H1 (cell line): Measurements from ENCODE around the gene UFSP2. TPM values are rescaled to one million over a fixed set of nuclear protein-coding genes. Genes with fewer than 3 reads are reported as not detected.

Experiments
- CTCF ChIA-PET: fragments of 300-600 bp; sonication (Branson Sonifier 250); formaldehyde crosslinking; loops from one replicate; lab custom pipeline; 2021; ENCODE audit not compliant: partially characterized antibody; lab: Charles Lee
- POLR2A ChIA-PET: fragments of 300-600 bp; sonication (Branson Sonifier 250); formaldehyde crosslinking; loops from one replicate; lab custom pipeline; 2021; ENCODE audit warnings: inconsistent platforms; ENCODE audit not compliant: partially characterized antibody; lab: Charles Lee
- DNase-seq, 2 experiments: peaks; one replicate each; pipeline versions ENCODE4 v3.0.0 to v3.0.0-alpha.2; 2010 to 2022; ENCODE audit warnings: low spot score in 2 of 2, low read depth in 1 of 2, mixed read lengths in 1 of 2
- FAIRE-seq: peaks from 2 replicates; lab custom pipeline; 2011; peaks lifted over from hg19 to GRCh38; lab: Jason Lieb, UNC
- H2AFZ ChIP-seq: 2 replicates; pipeline ENCODE4 v1.8.1; 2012; ENCODE audit warnings: low read length, inconsistent platforms
- H2AK5ac ChIP-seq: 2 replicates; pipeline ENCODE4 v1.6.1; 2013; ENCODE audit warnings: low read depth, low read length
- H2BK120ac ChIP-seq: replicated peaks from 2 replicates; pipeline ENCODE3; 2013; ENCODE audit warnings: low read depth, low read length, inconsistent platforms
- H2BK12ac ChIP-seq: 2 replicates; pipeline ENCODE4 v1.6.1; 2013; ENCODE audit warnings: low read depth, low read length
- H2BK15ac ChIP-seq: 2 replicates; pipeline ENCODE4 v1.6.1; 2013; ENCODE audit warnings: low read length
- H2BK20ac ChIP-seq: 2 replicates; pipeline ENCODE4 v1.6.1; 2013; ENCODE audit warnings: low read length
- H2BK5ac ChIP-seq: 2 replicates; pipeline ENCODE4 v1.6.1; 2013; ENCODE audit warnings: low read depth, low read length
- H3K14ac ChIP-seq: 2 replicates; pipeline ENCODE4 v1.6.1; 2013; ENCODE audit warnings: inconsistent platforms; ENCODE audit not compliant: insufficient read length
- H3K18ac ChIP-seq: 2 replicates; pipeline ENCODE4 v1.6.1; 2013; ENCODE audit warnings: low read length; ENCODE audit errors: extremely low read depth
- H3K23ac ChIP-seq: 2 replicates; pipeline ENCODE4 v1.6.1; 2013; ENCODE audit warnings: inconsistent platforms; ENCODE audit not compliant: insufficient read length
- H3K23me2 ChIP-seq: 2 replicates; pipeline ENCODE4 v1.6.1; 2013; ENCODE audit warnings: low read depth, low read length
- H3K27ac ChIP-seq: 2 replicates; pipeline ENCODE4 v1.6.1; 2011; ENCODE audit warnings: low read depth, low read length, inconsistent platforms
- H3K27me3 ChIP-seq, 4 experiments: replicated peaks in 1 of 4; 1 replicate in 1 of 4; 2 replicates in 3 of 4; pipeline versions ENCODE4 v1.6.1 to v1.8.1; 2011 to 2013; ENCODE audit warnings: low read length in 3 of 4, mild to moderate bottlenecking in 3 of 4, inconsistent platforms in 2 of 4, mixed read lengths in 2 of 4, moderate library complexity in 1 of 4; ENCODE audit not compliant: control insufficient read depth in 3 of 4, insufficient read depth in 3 of 4; ENCODE audit errors: extremely low read depth in 1 of 4
- H3K36me3 ChIP-seq, 4 experiments: 2 replicates each; pipeline versions ENCODE4 v1.6.1 to v1.8.1; 2011 to 2013; ENCODE audit warnings: mild to moderate bottlenecking in 4 of 4, low read length in 3 of 4, moderate library complexity in 2 of 4, control low read depth in 1 of 4, inconsistent platforms in 1 of 4; ENCODE audit not compliant: insufficient read depth in 4 of 4, control insufficient read depth in 2 of 4
- H3K4ac ChIP-seq: replicated peaks from 2 replicates; pipeline ENCODE3; 2013; ENCODE audit warnings: low read length, low read depth, mixed read lengths, inconsistent platforms; ENCODE audit not compliant: insufficient read length
- H3K4me1 ChIP-seq, 4 experiments: replicated peaks in 1 of 4; 1 replicate in 1 of 4; 2 replicates in 3 of 4; pipeline versions ENCODE4 v1.6.1 to v1.8.1; 2011 to 2013; ENCODE audit warnings: low read length in 3 of 4, inconsistent platforms in 2 of 4, mixed read lengths in 1 of 4; ENCODE audit not compliant: insufficient read depth in 4 of 4, control insufficient read depth in 3 of 4
- H3K4me2 ChIP-seq, 2 experiments: 2 replicates each; pipeline versions ENCODE4 v1.6.1 to v1.8.1; 2011 to 2013; ENCODE audit warnings: low read depth in 2 of 2, low read length in 2 of 2, control low read depth in 1 of 2, inconsistent platforms in 1 of 2, mild to moderate bottlenecking in 1 of 2; ENCODE audit not compliant: insufficient read depth in 1 of 2
- H3K4me3 ChIP-seq, 4 experiments: fragments of 200-600, 300-600 bp in 1 of 4; sonication (generic), shearing (Covaris generic), sonication (Bioruptor Twin) in 1 of 4; 2 replicates each; pipeline versions ENCODE4 v1.5.1 to v1.8.1; 2011 to 2016; ENCODE audit warnings: low read length in 4 of 4, low read depth in 3 of 4, control low read depth in 2 of 4, inconsistent platforms in 2 of 4, mild to moderate bottlenecking in 2 of 4, mixed read lengths in 1 of 4, moderate library complexity in 1 of 4; ENCODE audit not compliant: insufficient read depth in 2 of 4; ENCODE audit errors: extremely low read depth in 1 of 4
- H3K56ac ChIP-seq: replicated peaks from 2 replicates; pipeline ENCODE3; 2013; ENCODE audit warnings: low read depth, mild to moderate bottlenecking, mixed read lengths, low read length, inconsistent platforms; ENCODE audit not compliant: insufficient read length
- H3K79me1 ChIP-seq: 2 replicates; pipeline ENCODE4 v1.6.1; 2013; ENCODE audit warnings: low read depth, low read length, control low read depth
- H3K79me2 ChIP-seq, 2 experiments: 2 replicates each; pipeline versions ENCODE4 v1.6.1 to v1.8.1; 2012 to 2013; ENCODE audit warnings: low read length in 2 of 2, mild to moderate bottlenecking in 2 of 2, inconsistent platforms in 1 of 2; ENCODE audit not compliant: insufficient read depth in 2 of 2, control insufficient read depth in 1 of 2
- H3K9ac ChIP-seq, 4 experiments: replicated peaks in 1 of 4; 1 replicate in 1 of 4; 2 replicates in 3 of 4; pipeline versions ENCODE4 v1.6.1 to v1.8.1; 2011 to 2013; ENCODE audit warnings: low read depth in 3 of 4, low read length in 3 of 4, control low read depth in 2 of 4, mild to moderate bottlenecking in 2 of 4, moderate library complexity in 2 of 4, inconsistent platforms in 1 of 4; ENCODE audit errors: extremely low read depth in 1 of 4
- H3K9me3 ChIP-seq, 2 experiments: 2 replicates each; pipeline versions ENCODE4 v1.6.1 to v1.8.1; 2012 to 2013; ENCODE audit warnings: mild to moderate bottlenecking in 2 of 2, moderate library complexity in 2 of 2, control low read depth in 1 of 2, inconsistent platforms in 1 of 2, low read depth in 1 of 2, low read length in 1 of 2, mixed read lengths in 1 of 2; ENCODE audit not compliant: insufficient read depth in 2 of 2
- H4K20me1 ChIP-seq, 2 experiments: replicated peaks in 1 of 2; 2 replicates each; pipeline versions ENCODE3 to v1.8.1; 2011 to 2013; ENCODE audit warnings: inconsistent platforms in 2 of 2, low read length in 2 of 2, mild to moderate bottlenecking in 1 of 2; ENCODE audit not compliant: insufficient read depth in 2 of 2, control insufficient read depth in 1 of 2
- H4K5ac ChIP-seq: 2 replicates; pipeline ENCODE4 v1.6.1; 2013; ENCODE audit warnings: low read length, low read depth, mixed read lengths, inconsistent platforms; ENCODE audit not compliant: insufficient read length
- H4K8ac ChIP-seq: 2 replicates; pipeline ENCODE4 v1.8.0; 2013; ENCODE audit warnings: mild to moderate bottlenecking, moderate library complexity, low read length, inconsistent platforms; ENCODE audit not compliant: insufficient read depth; ENCODE audit errors: extremely low read depth
- H4K91ac ChIP-seq: replicated peaks from 2 replicates; pipeline ENCODE3; 2013; ENCODE audit warnings: low read length, mixed read lengths, inconsistent platforms; ENCODE audit not compliant: insufficient read length
- ATF3 ChIP-seq: IDR thresholded peaks from 2 replicates; pipeline ENCODE4 v1.6.1; 2011; ENCODE audit warnings: low read depth, mild to moderate bottlenecking, low read length; ENCODE audit not compliant: insufficient read depth
- BRCA1 ChIP-seq: IDR thresholded peaks from 2 replicates; pipeline ENCODE4 v1.6.1; 2012; ENCODE audit warnings: low read depth, low read length, improper control_type of control experiment
- CEBPB ChIP-seq: IDR thresholded peaks from 2 replicates; pipeline ENCODE4 v1.6.1; 2012; ENCODE audit warnings: low read depth, low read length
- CHD1 ChIP-seq: IDR thresholded peaks from 2 replicates; pipeline ENCODE4 v1.6.1; 2012; ENCODE audit warnings: low read depth, low read length, improper control_type of control experiment
- CTBP2 ChIP-seq: IDR thresholded peaks from 2 replicates; pipeline ENCODE4 v1.7.0; 2011; ENCODE audit warnings: borderline replicate concordance, mild to moderate bottlenecking, moderate library complexity, mixed read lengths, low read length; ENCODE audit not compliant: insufficient read depth, insufficient read length
- E2F6 ChIP-seq: IDR thresholded peaks from 2 replicates; pipeline ENCODE4 v1.6.1; 2012; ENCODE audit warnings: inconsistent platforms
- EGR1 ChIP-seq: IDR thresholded peaks from 2 replicates; pipeline ENCODE4 v1.6.1; 2011; ENCODE audit warnings: low read depth, low read length, borderline replicate concordance
- JUN ChIP-seq: IDR thresholded peaks from 2 replicates; pipeline ENCODE4 v1.6.1; 2011; ENCODE audit warnings: low read depth, mild to moderate bottlenecking, improper control_type of control experiment, low read length
- KDM5A ChIP-seq: fragments of 200-600 bp; IDR thresholded peaks from 2 replicates; pipeline ENCODE4 v1.7.1; 2012; ENCODE audit warnings: mild to moderate bottlenecking, low read length, inconsistent platforms, mixed read lengths
- POLR2A ChIP-seq, 2 experiments: IDR thresholded peaks; 1 replicate in 1 of 2; 2 replicates in 1 of 2; pipeline ENCODE4 v1.6.1; 2011; ENCODE audit warnings: low read depth in 2 of 2, low read length in 2 of 2, mild to moderate bottlenecking in 2 of 2; ENCODE audit errors: control extremely low read depth in 1 of 2
- RAD21 ChIP-seq, 2 experiments: IDR thresholded peaks in 1 of 2; conservative IDR thresholded peaks in 1 of 2; 2 replicates each; pipeline ENCODE4 v1.6.1; 2011; ENCODE audit warnings: low read depth in 2 of 2, low read length in 2 of 2, improper control_type of control experiment in 1 of 2, inconsistent platforms in 1 of 2, mild to moderate bottlenecking in 1 of 2, moderate library complexity in 1 of 2
- SP1 ChIP-seq: IDR thresholded peaks from 2 replicates; pipeline ENCODE4 v1.6.1; 2011; ENCODE audit warnings: low read depth, low read length
- SRF ChIP-seq: IDR thresholded peaks from 2 replicates; pipeline ENCODE4 v1.6.1; 2011; ENCODE audit warnings: mild to moderate bottlenecking, low read depth, low read length, moderate library complexity
- YY1 ChIP-seq: IDR thresholded peaks from 2 replicates; pipeline ENCODE4 v1.6.1; 2011; ENCODE audit warnings: low read depth, mild to moderate bottlenecking, low read length
- WGBS, 2 experiments: shearing (Covaris generic) in 1 of 2; methylation state at CpG; one replicate each; pipeline versions ENCODE4 v1.1.6 to v1.1.7; 2013 to 2015; ENCODE audit warnings: low lambda C conversion rate in 2 of 2, mixed read lengths in 2 of 2, inconsistent platforms in 1 of 2, low coverage in 1 of 2, missing lambda C conversion rate in 1 of 2; ENCODE audit not compliant: insufficient replicate concordance in 2 of 2, insufficient coverage in 1 of 2, insufficient read length in 1 of 2; ENCODE audit errors: extremely low coverage in 1 of 2, missing lambda C conversion rate in 1 of 2; 5-methylcytosine and 5-hydroxymethylcytosine counted together
- polyA plus RNA-seq, 7 experiments: library from polyadenylated mRNA; depleted of rRNA in 3 of 7; stranded (reverse) in 5 of 7; unstranded in 2 of 7; fragments of >200 nt in 5 of 7; fragments of 200-250 nt in 2 of 7; gene quantifications; 1 replicate in 5 of 7; 2 replicates in 1 of 7; 4 replicates in 1 of 7; pipeline versions ENCODE4 v1.2.1 to v1.2.3, GENCODE V29; 2011 to 2013; ENCODE audit warnings: missing spikeins in 2 of 7, mixed read lengths in 2 of 7
- total RNA-seq: library from RNA; stranded (reverse); fragmentation: NEBNext Ultra II Directional; extraction: Animal tissue kit (Norgen Biotek cat#: 25700); gene quantifications from 2 replicates; pipeline ENCODE4 v1.2.1, GENCODE V29; 2021

The UFSP2 gene
- total and polyA plus RNA-seq, 2 of the 8 experiments (the other 6 are each of a cell fraction or from before 2014, with no cell fraction given): 22.9 to 26.0 TPM

DNA sequence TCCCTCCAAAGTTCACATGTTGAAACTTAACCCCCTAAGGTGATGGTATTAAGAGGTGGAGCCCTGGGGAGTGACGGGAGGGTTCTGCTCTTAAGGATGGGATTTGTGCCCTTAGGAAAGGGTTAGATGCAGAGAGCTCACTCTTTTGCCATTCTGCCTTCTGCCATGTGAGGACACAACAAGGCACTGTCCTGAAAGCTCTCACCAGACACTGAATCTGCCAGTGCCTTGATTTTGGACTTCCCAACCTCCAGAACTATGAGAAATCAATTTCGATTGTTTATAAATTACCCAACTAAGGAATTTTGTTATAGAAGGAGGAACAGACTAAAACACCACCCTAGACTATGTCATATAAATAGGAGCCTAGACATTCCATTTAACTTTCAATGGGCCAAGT is 41.7 kb downstream of the UFSP2 start:
- WGBS, 2 experiments: 85% methylated on average over 2 of the region's 2 CpGs; no CpG with 5 or more reads in 1 of the 2 experiments
- CTCF ChIA-PET: interaction anchor here (1.0 kb wide), 1 partner anchor 242 kb away, joined by 3 read pairs; no protein-coding TSS in a partner anchor
- Histone ChIP-seq H3K79me2 (no peaks in the 10 kb centered on the region), H2AFZ (no peak overlapping the region), H3K23ac (no peak overlapping the region), H3K9me3 (peaks cover 0 to 7% of the 10 kb centered on the region in 2 experiments; a peak in 1 of 4 replicates), H3K56ac (no peak overlapping the region), H3K14ac (no peak overlapping the region), H3K4me3 (no peak overlapping the region), H2BK20ac (no peak overlapping the region), H3K23me2 (no peaks in the 10 kb centered on the region; the same call in 1 of the 2 replicates), H2BK120ac (no peak overlapping the region), H4K91ac (no peak overlapping the region), H2BK15ac (no peak overlapping the region), H4K8ac (no peak overlapping the region), H3K9ac (no peak overlapping the region), H3K36me3 (peaks cover 0 to 4% (median 0%) of the 10 kb centered on the region in 4 experiments; a peak in 1 of 8 replicates), H3K4ac (no peak overlapping the region), H2AK5ac (no peak overlapping the region), H4K5ac (no peak overlapping the region), H3K4me1 (peaks cover 0 to 3% (median 0%) of the 10 kb centered on the region in 4 experiments; a peak in 1 of 7 replicates), H3K79me1 (no peaks in the 10 kb centered on the region), H2BK12ac (no peak overlapping the region), H3K27me3 (no peaks in the 10 kb centered on the region), H2BK5ac (no peak overlapping the region), H3K4me2 (no peak overlapping the region), H3K18ac (no peak overlapping the region), H4K20me1 (no peaks in the 10 kb centered on the region), H3K27ac (no peak overlapping the region)
- no peak for FAIRE-seq
- DNase-seq: no peak
- POLR2A ChIA-PET: interaction anchor here (1.2 to 5.5 kb wide), 2 partner anchors 13 to 19 kb away, joined by 4 to 25 read pairs; partner anchors contain the start of genes ANKRD37 and LRP2BP
- no peak for TF ChIP-seq E2F6
- TF ChIP-seq SP1: no peak
- TF ChIP-seq CHD1: no peak
- TF ChIP-seq ATF3: no peak
- no peak for TF ChIP-seq YY1
- no peak for TF ChIP-seq JUN
- no peak for TF ChIP-seq EGR1
- TF ChIP-seq KDM5A: no peak
- TF ChIP-seq BRCA1: no peak
- TF ChIP-seq CTBP2: no peak
- TF ChIP-seq CEBPB: no peak
- no peak for TF ChIP-seq RAD21 (IDR thresholded peaks at IDR 0.05 in 1 of 2, conservative IDR thresholded peaks at IDR 0.05 in 1 of 2; ENCODE audit: low read depth in 2 of 2, low read length in 2 of 2)
- no peak for TF ChIP-seq POLR2A (IDR thresholded peaks at IDR 0.05; ENCODE audit: control extremely low read depth in 1 of 2, low read depth in 2 of 2, low read length in 2 of 2)
- no peak for TF ChIP-seq SRF
